Measurements from ENCODE around the gene CEP97.

Gene CEP97

GRCh38 chr3:101807888-101808287 is 83.5 kb downstream of the CEP97 start:
- no peak for DNase-seq (ENCODE audit: low spot score)
- TF ChIP-seq CTCF (IDR thresholded peaks at IDR 0.05; ENCODE audit: extremely low read depth, missing control alignments), result no peak

DNA sequence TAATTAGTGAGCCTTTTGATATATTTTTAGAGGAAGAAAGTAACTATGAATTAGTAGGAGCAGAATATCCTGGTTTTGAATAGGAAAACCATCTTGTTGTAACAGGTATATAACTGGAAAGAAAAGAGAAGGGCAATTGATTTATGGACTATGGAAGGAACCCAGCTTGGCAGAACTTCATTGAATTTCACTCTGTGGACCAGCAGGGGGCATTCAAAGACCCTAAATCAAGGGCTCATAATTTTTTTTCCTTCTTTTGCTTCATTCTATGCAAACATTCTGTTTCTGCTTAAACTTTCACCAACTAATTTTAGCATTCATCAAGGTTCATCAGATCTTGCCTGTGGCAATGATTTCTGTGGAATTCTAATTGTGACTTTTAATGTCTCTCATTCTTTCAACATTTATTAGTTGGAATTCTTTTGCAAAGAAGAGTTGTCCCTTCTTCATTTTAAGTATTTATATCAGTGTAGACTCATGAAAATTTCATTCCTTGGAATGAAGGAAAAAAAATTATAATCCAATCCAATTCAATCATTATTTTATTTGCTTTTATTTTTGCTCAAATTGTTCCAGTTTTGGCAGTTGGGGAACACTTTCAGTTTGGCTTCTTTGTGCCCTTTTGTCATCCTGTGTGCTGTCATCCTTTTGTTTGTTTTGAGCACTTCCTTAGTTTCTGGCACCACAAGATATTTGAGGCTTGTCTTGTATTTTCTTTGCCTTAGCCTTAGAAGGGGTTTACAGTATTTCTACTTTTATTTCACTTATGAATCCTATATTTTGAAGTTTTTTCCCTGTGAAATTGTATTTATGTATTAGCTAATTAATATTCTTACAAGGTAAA is 85.0 kb downstream of the CEP97 start:
- DNase-seq (ENCODE audit: low spot score), result no peak
- TF ChIP-seq CTCF (IDR thresholded peaks at IDR 0.05; ENCODE audit: extremely low read depth, missing control alignments), result peak; percentile 70

- no peak for DNase-seq (ENCODE audit: low spot score)
- no peak for TF ChIP-seq CTCF (IDR thresholded peaks at IDR 0.05; ENCODE audit: extremely low read depth, missing control alignments)
Observed at GRCh38 chr3:101810022-101810418, 85.6 kb downstream of the CEP97 start.

DNA sequence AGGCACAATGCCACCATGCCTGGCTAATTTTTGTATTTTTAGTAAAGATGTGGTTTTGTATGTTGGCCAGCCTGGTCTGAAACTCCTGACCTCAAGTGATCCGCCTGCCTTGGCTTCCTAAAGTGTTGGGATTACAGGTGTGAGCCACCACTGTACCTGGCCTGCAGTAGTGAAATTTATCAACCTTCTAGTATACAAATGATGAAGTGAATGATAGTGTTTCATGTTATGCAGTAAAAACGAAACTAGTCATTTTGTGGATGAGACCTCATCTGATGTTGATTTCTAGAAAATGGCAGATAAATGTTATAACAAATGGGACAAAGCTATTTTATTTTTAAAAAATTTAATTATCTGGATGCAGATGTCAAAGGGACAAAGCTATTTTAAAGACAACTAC is 87.5 kb downstream of the CEP97 start:
- no peak for TF ChIP-seq CTCF (IDR thresholded peaks at IDR 0.05; ENCODE audit: extremely low read depth, missing control alignments)
- no peak for DNase-seq (ENCODE audit: low spot score)

DNA sequence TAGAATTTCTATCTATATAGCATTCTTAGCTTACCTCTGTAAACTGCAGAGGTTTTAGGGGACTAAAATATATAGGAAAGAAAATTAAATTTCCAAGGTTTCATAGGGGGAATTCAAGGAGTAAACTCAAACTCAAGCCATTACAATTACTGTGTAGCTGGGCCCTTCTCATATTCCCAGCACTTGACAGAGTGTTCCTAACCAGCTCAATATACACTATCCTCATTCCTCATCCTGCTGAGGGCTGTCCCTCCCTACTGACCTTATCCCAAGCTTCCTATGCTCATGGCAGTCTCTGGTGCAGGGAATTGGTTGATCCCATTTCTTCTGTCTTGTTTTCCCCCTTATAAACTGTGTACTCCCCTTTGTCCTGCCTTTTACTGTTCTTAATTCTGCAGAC is 88.5 kb downstream of the CEP97 start:
- no peak for DNase-seq (ENCODE audit: low spot score)

DNA sequence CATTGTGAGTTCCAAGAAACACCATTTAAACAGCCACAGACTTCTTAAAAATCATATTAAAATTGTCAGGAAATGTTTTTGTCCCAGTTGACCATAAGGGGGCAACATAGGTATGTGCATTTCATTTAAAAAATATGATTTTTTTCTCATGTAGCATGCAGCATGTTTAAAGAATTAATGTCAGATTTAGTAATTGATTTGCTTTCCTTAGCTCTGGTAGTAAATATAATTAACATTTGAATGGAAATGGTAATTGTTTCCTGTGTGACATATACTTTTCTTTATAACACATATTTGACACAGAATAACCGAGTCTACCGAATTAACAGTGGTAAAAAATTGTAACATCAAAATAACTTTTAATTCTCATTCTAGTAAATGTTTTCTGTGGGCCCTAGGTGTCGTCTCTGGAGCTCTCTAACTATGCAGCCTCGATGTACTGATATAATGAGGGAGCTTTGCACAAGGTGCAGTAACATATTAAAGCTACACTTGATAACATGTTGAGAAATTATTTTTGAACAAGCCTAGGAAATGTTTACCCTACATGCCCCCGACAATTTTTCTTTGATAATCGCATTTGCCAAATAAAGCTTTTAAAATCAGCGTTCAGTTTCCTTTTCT is 89.5 kb downstream of the CEP97 start:
- DNase-seq (ENCODE audit: low spot score), result no peak
- peak; percentile 27 for TF ChIP-seq CTCF (IDR thresholded peaks at IDR 0.05; ENCODE audit: extremely low read depth, missing control alignments)

More for the DNA sequence above, 88.5 kb downstream of the CEP97 start:
- no peak for TF ChIP-seq CTCF (IDR thresholded peaks at IDR 0.05; ENCODE audit: extremely low read depth, missing control alignments)

DNA sequence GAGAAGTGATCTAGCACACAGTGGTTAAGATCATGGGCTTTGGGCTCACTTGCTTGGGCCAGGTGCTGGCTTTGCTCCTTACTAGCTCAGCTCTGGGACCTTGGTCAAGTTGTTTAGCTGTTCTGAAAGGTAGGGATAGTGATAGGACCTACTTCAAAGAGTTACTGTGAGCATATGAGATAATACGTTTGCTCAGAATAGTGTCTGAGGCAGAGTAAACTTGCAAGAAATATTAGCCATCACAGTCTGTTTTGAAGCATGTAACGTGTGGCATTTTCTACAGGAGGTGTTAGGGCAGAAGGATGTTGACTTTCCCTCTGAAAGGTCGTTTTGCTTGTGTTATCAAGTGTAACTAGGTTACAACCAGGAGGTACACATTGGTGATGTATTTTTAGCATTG is 90.4 kb downstream of the CEP97 start:
- no peak for DNase-seq (ENCODE audit: low spot score)
- TF ChIP-seq CTCF (IDR thresholded peaks at IDR 0.05; ENCODE audit: extremely low read depth, missing control alignments), result no peak
